HG03064 (cell line): ENCODE results near the gene SLC26A2.

Source experiments
- ATAC-seq: cut with Tn5 transposase; IDR thresholded peaks from one replicate; pipeline ENCODE4 v1.9.1; 2021; ENCODE audit warnings: low read depth; ENCODE audit not compliant: unreplicated experiment

Gene SLC26A2

GRCh38 chr5:149959406-149960236, 937 bp upstream of the SLC26A2 start:
- no peak for ATAC-seq

DNA sequence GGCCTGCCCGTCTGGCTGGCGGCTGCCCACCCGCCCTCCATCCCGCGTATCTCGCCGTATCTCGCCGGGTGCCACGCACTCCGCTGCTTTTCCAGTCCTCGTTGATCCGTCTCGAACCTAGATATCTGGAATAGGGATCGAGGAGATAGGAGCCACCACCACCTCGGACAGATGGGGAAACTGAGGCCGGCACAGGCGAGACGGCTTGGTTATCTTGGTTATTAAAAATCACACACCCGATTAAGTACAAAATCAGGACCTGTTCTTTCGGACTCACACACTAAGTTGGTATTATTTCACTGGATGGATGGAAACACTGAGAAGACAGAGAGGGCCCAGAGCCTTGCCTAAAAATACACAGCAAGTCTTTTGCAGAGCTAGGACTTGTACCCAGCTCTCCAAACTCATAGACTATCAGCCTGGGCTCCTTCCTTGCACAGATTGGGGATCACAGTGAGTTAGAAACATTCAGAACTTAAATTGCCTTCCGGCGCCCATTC, 678 bp downstream of the SLC26A2 start:
- no peak for ATAC-seq

DNA sequence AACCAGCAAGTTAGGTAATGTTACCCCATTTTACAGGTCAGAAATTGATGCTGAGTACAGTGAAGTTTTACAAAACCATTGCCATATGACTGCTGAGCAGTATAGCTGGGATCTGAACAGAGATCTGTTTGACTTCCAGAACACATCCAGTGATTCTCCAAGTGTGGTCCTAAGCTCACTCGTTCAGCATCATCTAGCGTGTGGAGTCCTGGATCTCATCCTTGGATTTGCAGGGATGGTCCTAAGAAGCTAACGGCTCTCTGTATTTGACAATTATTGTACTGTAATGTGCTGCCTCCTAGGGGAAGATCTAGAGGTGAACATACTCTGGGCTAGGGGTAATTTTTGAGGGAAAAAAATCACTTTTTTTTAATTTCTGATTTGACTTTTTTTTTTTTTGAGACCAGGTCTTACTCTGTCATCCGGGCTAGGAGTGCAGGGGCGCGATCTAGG, 1.4 kb downstream of the SLC26A2 start:
- ATAC-seq, result no peak

DNA sequence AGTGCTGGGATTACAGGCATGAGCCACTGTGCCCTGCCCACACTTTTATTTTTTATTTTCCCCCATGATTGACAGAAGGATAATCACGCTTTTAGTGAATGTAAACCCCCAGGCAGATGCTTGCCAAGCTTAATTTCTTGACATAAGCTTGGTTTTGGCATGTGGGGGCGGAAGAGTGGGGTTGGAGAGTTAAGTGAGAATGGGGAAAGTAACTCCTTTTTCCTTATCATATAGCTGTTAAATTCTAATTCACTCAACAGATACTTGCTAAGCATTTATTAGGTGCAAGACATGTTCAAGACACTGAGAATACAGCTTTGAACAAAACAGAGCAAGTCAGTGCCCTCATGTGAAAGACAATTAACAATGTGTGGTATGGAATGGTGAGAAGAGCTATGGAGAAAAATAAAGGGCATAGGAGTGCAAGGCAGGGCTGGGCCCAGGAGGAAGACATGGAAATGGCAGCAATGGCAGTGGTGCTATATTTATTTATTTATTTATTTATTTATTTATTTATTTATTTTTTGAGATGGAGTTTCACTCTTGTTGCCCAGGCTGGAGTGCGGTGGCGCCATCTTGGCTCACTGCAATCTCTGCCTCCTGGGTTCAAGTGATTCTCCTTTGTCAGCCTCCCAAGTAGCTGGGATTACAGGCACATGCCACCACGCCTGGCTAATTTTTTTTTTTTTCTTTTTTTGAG, 2.2 kb downstream of the SLC26A2 start:
- no peak for ATAC-seq

- no peak for ATAC-seq
Measured at GRCh38 chr5:149963729-149964128, 3.2 kb downstream of the SLC26A2 start.

- no peak for ATAC-seq
Measured at GRCh38 chr5:149966946-149967345, 6.4 kb downstream of the SLC26A2 start.

GRCh38 chr5:149969181-149969930, 8.8 kb downstream of the SLC26A2 start:
- no peak for ATAC-seq

DNA sequence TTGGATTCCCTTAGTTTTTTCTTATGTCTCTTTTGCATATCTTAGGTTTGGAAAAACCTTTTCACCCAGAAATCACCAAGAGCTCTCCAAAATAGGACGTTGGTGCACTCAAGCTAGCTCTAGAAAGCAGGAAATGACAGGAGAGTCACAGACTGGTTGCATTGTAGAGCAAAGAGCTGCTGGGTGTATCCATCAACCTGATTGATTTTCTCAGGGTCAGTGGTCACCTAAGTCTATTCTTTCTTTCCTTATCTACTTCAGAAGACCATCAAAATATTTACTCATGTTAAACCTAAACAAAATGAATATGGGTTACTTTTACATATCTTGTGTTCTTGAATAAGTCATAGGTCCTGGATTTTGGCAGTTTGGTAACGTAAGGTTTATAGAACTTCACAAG, 14.9 kb downstream of the SLC26A2 start:
- ATAC-seq, result no peak

DNA sequence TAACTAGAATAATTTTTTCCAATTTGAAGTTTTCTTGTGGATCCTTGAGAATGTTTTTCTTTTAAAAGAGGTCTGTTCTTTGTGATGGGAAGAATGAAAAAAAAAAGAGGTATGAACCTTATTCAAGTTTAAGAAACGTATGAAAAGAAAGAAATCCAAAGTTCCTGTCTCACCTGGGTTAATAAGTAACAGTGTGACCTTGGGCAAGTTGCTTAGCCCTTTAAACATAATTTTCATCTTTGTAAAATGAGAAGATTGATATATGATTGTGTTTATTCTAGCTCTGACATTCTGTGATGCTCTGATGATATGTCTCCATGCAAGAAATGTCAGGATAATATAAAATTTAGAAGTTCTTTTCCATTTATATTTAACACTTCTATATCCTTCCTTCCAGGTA, 19.3 kb downstream of the SLC26A2 start:
- ATAC-seq, result no peak

- no peak for ATAC-seq
Measured at GRCh38 chr5:149981206-149981605, 20.6 kb downstream of the SLC26A2 start.

GRCh38 chr5:149982505-149982904, 21.9 kb downstream of the SLC26A2 start:
- no peak for ATAC-seq

DNA sequence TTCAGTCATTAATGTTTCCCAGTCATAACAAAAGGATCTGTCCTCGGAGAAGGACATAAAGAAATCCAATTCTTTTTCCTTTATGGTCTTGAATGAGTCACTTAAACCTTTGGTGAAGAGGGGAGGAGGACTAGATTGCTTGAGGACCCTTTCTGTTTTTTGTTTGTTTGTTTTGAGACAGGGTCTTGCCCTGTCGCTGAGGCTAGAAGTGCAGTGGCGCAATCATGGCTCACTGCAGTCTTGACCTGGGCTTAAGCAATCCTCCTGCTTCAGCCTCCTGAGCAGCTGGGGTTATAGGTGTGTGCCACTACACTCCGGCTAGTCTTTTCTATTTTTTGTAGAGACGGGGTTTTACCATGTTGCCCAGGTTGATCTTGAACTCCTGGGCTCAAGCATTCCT, 27.6 kb downstream of the SLC26A2 start:
- ATAC-seq, result no peak

- no peak for ATAC-seq
Measured at GRCh38 chr5:149990518-149991376, 30.2 kb downstream of the SLC26A2 start.

DNA sequence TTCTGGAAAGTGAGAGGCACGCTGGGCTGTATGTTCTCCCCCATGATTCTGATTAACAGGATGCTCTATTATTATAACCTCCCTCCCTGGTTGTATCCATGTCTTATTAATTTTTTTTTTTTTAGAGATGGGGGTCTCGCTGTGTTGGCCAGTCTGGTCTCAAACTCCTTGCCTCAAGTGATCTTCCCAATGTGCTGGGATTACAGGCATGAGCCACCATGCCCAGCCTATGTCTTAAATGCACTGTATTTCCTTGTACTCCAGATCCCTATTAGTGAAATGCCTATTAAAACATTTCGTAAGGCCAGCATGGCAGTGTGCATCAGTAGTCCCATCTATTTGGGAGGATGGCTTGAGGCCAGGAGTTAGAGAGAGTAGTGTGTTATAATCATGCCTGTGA, 32.9 kb downstream of the SLC26A2 start:
- no peak for ATAC-seq

DNA sequence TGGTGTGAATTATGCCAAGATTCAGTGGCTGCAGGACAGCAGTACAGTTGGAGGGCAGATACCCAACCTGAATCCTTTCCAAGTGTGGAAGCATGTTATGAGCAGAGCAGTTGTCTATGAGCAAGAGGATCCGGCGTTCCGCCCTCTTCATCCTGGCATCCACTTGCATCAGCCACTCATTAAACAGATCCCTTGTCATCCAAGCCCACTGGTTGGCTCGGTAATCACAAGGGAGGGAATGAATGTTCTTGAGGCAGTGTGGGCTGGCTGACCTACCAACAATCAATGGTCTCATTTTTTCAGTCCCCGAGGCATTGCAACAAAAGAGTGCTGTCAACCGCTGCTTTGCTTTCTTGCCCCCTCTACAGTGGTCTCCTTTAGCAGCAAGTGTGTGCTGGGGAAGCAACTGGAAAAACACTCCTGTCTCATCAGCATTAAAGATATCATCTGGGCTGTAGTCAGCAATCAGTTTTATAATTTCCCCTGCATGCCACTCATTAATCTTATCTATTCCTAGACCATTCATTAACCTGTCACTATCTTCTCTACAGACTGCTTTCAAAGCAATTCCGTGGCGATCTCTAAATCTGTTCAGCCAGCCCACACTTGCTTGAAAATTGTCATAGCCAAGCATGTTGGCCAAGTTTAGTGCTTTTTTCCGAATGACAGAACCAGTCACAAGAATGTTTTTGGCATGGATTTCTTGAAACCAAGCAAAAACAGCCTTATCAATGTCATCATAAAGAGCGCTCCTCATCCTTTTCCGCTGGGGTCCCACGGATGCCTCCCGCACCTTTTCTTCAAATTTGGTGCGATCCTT, 35.0 kb downstream of the SLC26A2 start:
- no peak for ATAC-seq

DNA sequence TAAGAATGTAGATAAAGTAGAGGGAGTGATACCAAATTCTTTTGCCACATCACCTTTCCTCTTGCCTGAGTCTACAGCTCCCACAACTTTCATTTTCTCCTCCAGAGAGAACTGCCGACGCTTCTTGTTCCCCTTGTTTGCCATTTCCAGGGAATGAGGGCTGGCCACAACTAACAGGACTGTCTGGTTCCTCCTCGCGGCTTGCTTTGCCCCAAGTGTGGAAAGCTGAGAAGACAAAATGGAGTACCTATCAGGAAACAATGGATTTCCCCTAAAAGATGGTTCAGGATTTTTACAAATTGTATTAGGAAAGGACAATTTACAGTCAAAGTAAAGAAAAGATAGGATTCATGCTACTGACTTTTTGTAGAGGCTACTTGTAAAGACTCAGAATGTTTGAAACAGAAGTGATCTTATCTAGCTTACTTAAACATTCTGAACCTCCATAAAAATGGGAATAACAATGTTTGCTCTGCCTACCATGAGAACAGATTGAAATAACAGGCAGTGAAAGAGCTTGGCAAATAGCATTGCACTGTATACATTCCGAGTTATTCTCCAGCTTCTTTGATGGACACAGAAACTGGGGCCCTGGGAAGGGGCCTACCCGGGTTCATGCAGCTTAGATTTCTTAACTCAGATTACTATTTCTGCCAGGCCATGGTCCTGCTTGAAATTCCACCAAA, 35.8 kb downstream of the SLC26A2 start:
- no peak for ATAC-seq

- no peak for ATAC-seq
Measured at GRCh38 chr5:149998281-149998680, 37.7 kb downstream of the SLC26A2 start.

DNA sequence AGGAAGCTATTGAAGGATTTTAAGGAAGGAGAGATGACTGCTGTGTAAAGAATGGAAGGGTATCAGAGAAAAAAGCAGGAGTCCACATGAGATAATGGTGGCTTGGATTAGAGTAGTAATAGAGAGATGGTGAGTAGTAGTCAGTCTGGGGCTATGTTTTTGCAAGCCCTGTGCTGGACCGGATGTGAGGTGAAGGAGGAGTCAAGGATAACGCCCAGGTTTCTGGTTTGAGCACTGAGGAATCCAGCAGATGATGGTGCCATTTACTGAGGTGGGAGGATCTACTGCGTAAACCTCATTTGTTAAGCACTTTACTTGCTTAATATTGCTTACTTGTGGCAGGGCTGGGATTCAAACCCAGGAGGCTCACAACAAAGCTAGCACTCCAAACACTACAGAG, 38.8 kb downstream of the SLC26A2 start:
- no peak for ATAC-seq

DNA sequence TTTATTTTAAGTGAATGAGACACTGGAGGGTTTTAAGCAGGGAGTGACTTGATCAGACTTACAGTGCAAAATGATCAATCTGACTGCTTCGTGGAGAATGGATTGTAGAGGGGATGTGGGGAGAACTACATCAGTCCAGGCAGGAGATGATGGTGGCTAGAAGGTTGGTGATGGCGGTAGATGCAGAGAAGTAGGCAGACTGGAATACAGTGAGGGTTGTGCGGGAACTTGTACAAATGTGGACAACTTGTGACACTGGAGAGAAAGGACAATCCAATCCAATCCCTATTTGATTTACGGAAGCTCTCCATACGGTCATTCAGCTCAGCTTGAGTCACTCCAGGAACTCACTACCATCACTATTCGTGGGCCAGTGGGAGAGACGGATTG, 39.3 kb downstream of the SLC26A2 start:
- no peak for ATAC-seq
